HEK293 (cell line): ENCODE data around the gene HMX2.

Experiments
- FEZF1 ChIP-seq: fragments of 450-650 bp; formaldehyde crosslinking; IDR thresholded peaks from 2 replicates; pipeline ENCODE4 v1.5.1; 2016; ENCODE audit warnings: missing biosample characterization, missing genetic modification characterization
- GLIS1 ChIP-seq: fragments of 450-650 bp; formaldehyde crosslinking; IDR thresholded peaks from 2 replicates; pipeline ENCODE4 v1.5.1; 2016; ENCODE audit warnings: missing biosample characterization, missing genetic modification characterization
- KLF10 ChIP-seq: fragments of 450-650 bp; IDR thresholded peaks from 2 replicates; pipeline ENCODE4 v1.5.1; 2018; ENCODE audit warnings: missing biosample characterization, mild to moderate bottlenecking, missing genetic modification characterization
- KLF8 ChIP-seq: fragments of 450-650 bp; formaldehyde crosslinking; IDR thresholded peaks from 2 replicates; pipeline ENCODE4 v1.5.1; 2016; ENCODE audit warnings: missing biosample characterization, missing genetic modification characterization
- MYNN ChIP-seq: fragments of 450-650 bp; formaldehyde crosslinking; IDR thresholded peaks from 2 replicates; pipeline ENCODE4 v1.5.1; 2016; ENCODE audit warnings: missing biosample characterization, missing genetic modification characterization, borderline replicate concordance
- SP2 ChIP-seq: fragments of 450-650 bp; formaldehyde crosslinking; IDR thresholded peaks from 2 replicates; pipeline ENCODE4 v1.5.1; 2016; ENCODE audit warnings: missing biosample characterization, missing genetic modification characterization
- TCF7L2 ChIP-seq: IDR thresholded peaks from 2 replicates; pipeline ENCODE4 v1.6.1; 2011; ENCODE audit warnings: low read depth, mild to moderate bottlenecking, inconsistent platforms, low read length, moderate library complexity, borderline replicate concordance
- YY1 ChIP-seq: fragments of 450-650 bp; formaldehyde crosslinking; IDR thresholded peaks from 2 replicates; pipeline ENCODE4 v1.5.1; 2018; ENCODE audit warnings: missing biosample characterization, missing genetic modification characterization
- YY2 ChIP-seq: fragments of 450-650 bp; formaldehyde crosslinking; IDR thresholded peaks from 2 replicates; pipeline ENCODE4 v1.5.1; 2016; ENCODE audit warnings: missing biosample characterization, missing genetic modification characterization
- ZBTB8A ChIP-seq: fragments of 450-650 bp; formaldehyde crosslinking; IDR thresholded peaks from 2 replicates; pipeline ENCODE4 v1.5.1; 2016; ENCODE audit warnings: missing biosample characterization, missing genetic modification characterization
- ZEB2 ChIP-seq: fragments of 450-650 bp; formaldehyde crosslinking; IDR thresholded peaks from 2 replicates; pipeline ENCODE4 v1.5.1; 2016; ENCODE audit warnings: missing biosample characterization, missing genetic modification characterization
- ZFHX2 ChIP-seq: fragments of 450-650 bp; formaldehyde crosslinking; conservative IDR thresholded peaks from 2 replicates; pipeline ENCODE4 v1.5.1; 2016; ENCODE audit warnings: missing biosample characterization, missing genetic modification characterization
- ZFP3 ChIP-seq: fragments of 450-650 bp; formaldehyde crosslinking; IDR thresholded peaks from 2 replicates; pipeline ENCODE4 v1.5.1; 2016; ENCODE audit warnings: low read depth, missing biosample characterization, missing genetic modification characterization
- ZNF138 ChIP-seq: fragments of 450-650 bp; formaldehyde crosslinking; IDR thresholded peaks from 2 replicates; pipeline ENCODE4 v1.5.1; 2016; ENCODE audit warnings: missing biosample characterization, missing genetic modification characterization, borderline replicate concordance
- ZNF155 ChIP-seq: fragments of 450-650 bp; formaldehyde crosslinking; IDR thresholded peaks from 2 replicates; pipeline ENCODE4 v1.5.1; 2016; ENCODE audit warnings: missing biosample characterization, missing genetic modification characterization
- ZNF23 ChIP-seq: fragments of 450-650 bp; formaldehyde crosslinking; IDR thresholded peaks from 2 replicates; pipeline ENCODE4 v1.5.1; 2016; ENCODE audit warnings: missing biosample characterization, missing genetic modification characterization, borderline replicate concordance
- ZNF335 ChIP-seq: fragments of 450-650 bp; formaldehyde crosslinking; conservative IDR thresholded peaks from 2 replicates; pipeline ENCODE4 v1.5.1; 2016; ENCODE audit warnings: missing biosample characterization, missing genetic modification characterization
- ZNF341 ChIP-seq: fragments of 450-650 bp; formaldehyde crosslinking; IDR thresholded peaks from 2 replicates; pipeline ENCODE4; 2016; ENCODE audit warnings: low read depth, missing biosample characterization, missing genetic modification characterization
- ZNF37A ChIP-seq: fragments of 450-650 bp; IDR thresholded peaks from 2 replicates; pipeline ENCODE4 v1.5.1; 2018; ENCODE audit warnings: missing biosample characterization, missing genetic modification characterization
- ZNF501 ChIP-seq: fragments of 450-650 bp; formaldehyde crosslinking; IDR thresholded peaks from 2 replicates; pipeline ENCODE4 v1.5.1; 2016; ENCODE audit warnings: missing biosample characterization, missing genetic modification characterization
- ZNF561 ChIP-seq: fragments of 450-650 bp; IDR thresholded peaks from 2 replicates; pipeline ENCODE4 v1.5.1; 2018; ENCODE audit warnings: missing biosample characterization, missing genetic modification characterization, borderline replicate concordance
- ZNF600 ChIP-seq: fragments of 450-650 bp; formaldehyde crosslinking; IDR thresholded peaks from 2 replicates; pipeline ENCODE4 v1.5.1; 2016; ENCODE audit warnings: missing biosample characterization, missing genetic modification characterization
- ZNF776 ChIP-seq: fragments of 450-650 bp; formaldehyde crosslinking; IDR thresholded peaks from 2 replicates; pipeline ENCODE4 v1.5.0; 2017; ENCODE audit warnings: missing biosample characterization, missing genetic modification characterization, borderline replicate concordance
- ZNF791 ChIP-seq: fragments of 450-650 bp; formaldehyde crosslinking; IDR thresholded peaks from 2 replicates; pipeline ENCODE4 v1.5.1; 2016; ENCODE audit warnings: missing biosample characterization, missing genetic modification characterization
- ZSCAN23 ChIP-seq: fragments of 450-650 bp; formaldehyde crosslinking; IDR thresholded peaks from 2 replicates; pipeline ENCODE4 v1.5.1; 2016; ENCODE audit warnings: missing biosample characterization, missing genetic modification characterization
- TF ChIP-seq, protein P1 (sequence below): sonication (generic); formaldehyde crosslinking; IDR thresholded peaks from 2 replicates; pipeline ENCODE4 v1.8.1; 2022; ENCODE audit warnings: mild to moderate bottlenecking, moderate library complexity, missing genetic modification reagents
- TF ChIP-seq, protein P2 (sequence below): fragments of 450-650 bp; formaldehyde crosslinking; IDR thresholded peaks from 2 replicates; pipeline ENCODE4 v1.5.1; 2016; ENCODE audit warnings: missing biosample characterization, missing genetic modification characterization
- TF ChIP-seq, protein P3 (sequence below): fragments of 450-650 bp; formaldehyde crosslinking; IDR thresholded peaks from 2 replicates; pipeline ENCODE4 v1.5.1; 2016; ENCODE audit warnings: missing biosample characterization, missing genetic modification characterization
- TF ChIP-seq, protein P4 (sequence below): fragments of 450-650 bp; formaldehyde crosslinking; IDR thresholded peaks from 2 replicates; pipeline ENCODE4 v1.5.1; 2016; ENCODE audit warnings: missing biosample characterization, missing genetic modification characterization
- TF ChIP-seq, protein P5 (sequence below): fragments of 450-650 bp; formaldehyde crosslinking; IDR thresholded peaks from 2 replicates; pipeline ENCODE4 v1.5.1; 2017; ENCODE audit warnings: missing biosample characterization, missing genetic modification characterization
- TF ChIP-seq, protein P6 (sequence below): fragments of 450-650 bp; formaldehyde crosslinking; IDR thresholded peaks from 2 replicates; pipeline ENCODE4 v1.5.1; 2017; ENCODE audit warnings: missing biosample characterization, missing genetic modification characterization

Gene HMX2

DNA sequence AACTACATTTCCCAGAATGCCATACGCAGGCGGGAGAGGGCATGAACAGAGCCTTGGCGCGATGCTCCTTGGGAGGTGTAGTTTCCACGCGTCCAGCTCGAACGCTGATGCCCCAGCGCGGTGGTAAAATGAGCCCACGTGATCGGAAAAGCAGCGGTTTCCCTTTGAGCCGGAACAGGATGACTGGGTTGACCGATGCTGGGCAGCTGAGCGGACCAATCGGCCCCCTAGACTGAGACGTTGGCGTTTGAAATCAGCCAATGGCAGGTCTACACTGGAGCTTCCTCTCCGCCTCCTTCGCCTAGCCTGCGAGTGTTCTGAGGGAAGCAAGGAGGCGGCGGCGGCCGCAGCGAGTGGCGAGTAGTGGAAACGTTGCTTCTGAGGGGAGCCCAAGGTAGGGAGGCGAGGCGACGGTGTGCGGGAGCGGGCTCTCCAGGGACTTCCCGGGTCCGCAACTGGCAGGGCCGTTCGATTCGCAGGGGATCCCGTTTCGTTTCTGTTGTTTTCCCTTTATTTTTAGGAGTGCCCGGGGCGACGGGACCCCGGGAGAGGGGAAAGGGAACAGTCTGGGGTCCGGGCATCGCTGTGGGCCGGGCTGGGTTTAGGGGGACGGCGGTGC, 6.3 kb downstream of the HMX2 start, which contains the start of gene BUB3 (continued):
- TF ChIP-seq KLF10 (tag by site-specific recombination): peak; percentile 25; the same call in 1 of the 2 replicates
- TF ChIP-seq TCF7L2: peak; percentile 48; the same call in 1 of the 2 replicates
- no peak for TF ChIP-seq ZNF155 (tag by site-specific recombination)
- peak; percentile 29 for TF ChIP-seq ZFHX2 (tag by site-specific recombination)
- TF ChIP-seq ZNF776 (tag by site-specific recombination): no peak
- TF ChIP-seq, protein P1, sequence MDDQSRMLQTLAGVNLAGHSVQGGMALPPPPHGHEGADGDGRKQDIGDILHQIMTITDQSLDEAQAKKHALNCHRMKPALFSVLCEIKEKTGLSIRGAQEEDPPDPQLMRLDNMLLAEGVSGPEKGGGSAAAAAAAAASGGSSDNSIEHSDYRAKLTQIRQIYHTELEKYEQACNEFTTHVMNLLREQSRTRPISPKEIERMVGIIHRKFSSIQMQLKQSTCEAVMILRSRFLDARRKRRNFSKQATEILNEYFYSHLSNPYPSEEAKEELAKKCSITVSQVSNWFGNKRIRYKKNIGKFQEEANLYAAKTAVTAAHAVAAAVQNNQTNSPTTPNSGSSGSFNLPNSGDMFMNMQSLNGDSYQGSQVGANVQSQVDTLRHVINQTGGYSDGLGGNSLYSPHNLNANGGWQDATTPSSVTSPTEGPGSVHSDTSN: peak; percentile 87
- TF ChIP-seq ZNF23 (tag by site-specific recombination): no peak
- TF ChIP-seq ZNF791 (tag by site-specific recombination): no peak
- TF ChIP-seq ZNF37A (tag by site-specific recombination): no peak
- TF ChIP-seq ZNF501 (tag by site-specific recombination): 0 out of 2 replicates have a peak, but pooled peaks have one; percentile 91
- TF ChIP-seq, protein P2, sequence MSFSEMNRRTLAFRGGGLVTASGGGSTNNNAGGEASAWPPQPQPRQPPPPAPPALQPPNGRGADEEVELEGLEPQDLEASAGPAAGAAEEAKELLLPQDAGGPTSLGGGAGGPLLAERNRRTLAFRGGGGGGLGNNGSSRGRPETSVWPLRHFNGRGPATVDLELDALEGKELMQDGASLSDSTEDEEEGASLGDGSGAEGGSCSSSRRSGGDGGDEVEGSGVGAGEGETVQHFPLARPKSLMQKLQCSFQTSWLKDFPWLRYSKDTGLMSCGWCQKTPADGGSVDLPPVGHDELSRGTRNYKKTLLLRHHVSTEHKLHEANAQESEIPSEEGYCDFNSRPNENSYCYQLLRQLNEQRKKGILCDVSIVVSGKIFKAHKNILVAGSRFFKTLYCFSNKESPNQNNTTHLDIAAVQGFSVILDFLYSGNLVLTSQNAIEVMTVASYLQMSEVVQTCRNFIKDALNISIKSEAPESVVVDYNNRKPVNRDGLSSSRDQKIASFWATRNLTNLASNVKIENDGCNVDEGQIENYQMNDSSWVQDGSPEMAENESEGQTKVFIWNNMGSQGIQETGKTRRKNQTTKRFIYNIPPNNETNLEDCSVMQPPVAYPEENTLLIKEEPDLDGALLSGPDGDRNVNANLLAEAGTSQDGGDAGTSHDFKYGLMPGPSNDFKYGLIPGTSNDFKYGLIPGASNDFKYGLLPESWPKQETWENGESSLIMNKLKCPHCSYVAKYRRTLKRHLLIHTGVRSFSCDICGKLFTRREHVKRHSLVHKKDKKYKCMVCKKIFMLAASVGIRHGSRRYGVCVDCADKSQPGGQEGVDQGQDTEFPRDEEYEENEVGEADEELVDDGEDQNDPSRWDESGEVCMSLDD (tag by site-specific recombination): no peak; the same call in 1 of the 2 replicates
- TF ChIP-seq, protein P3, sequence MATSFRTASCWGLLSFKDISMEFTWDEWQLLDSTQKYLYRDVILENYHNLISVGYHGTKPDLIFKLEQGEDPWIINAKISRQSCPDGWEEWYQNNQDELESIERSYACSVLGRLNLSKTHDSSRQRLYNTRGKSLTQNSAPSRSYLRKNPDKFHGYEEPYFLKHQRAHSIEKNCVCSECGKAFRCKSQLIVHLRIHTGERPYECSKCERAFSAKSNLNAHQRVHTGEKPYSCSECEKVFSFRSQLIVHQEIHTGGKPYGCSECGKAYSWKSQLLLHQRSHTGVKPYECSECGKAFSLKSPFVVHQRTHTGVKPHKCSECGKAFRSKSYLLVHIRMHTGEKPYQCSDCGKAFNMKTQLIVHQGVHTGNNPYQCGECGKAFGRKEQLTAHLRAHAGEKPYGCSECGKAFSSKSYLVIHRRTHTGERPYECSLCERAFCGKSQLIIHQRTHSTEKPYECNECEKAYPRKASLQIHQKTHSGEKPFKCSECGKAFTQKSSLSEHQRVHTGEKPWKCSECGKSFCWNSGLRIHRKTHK (tag by site-specific recombination): no peak
- no peak for TF ChIP-seq MYNN (tag by site-specific recombination)
- TF ChIP-seq FEZF1 (tag by site-specific recombination): no peak
- TF ChIP-seq ZNF561 (tag by site-specific recombination): no peak
- TF ChIP-seq ZFP3 (tag by site-specific recombination): no peak
- TF ChIP-seq GLIS1 (tag by site-specific recombination): no peak
- TF ChIP-seq, protein P4, sequence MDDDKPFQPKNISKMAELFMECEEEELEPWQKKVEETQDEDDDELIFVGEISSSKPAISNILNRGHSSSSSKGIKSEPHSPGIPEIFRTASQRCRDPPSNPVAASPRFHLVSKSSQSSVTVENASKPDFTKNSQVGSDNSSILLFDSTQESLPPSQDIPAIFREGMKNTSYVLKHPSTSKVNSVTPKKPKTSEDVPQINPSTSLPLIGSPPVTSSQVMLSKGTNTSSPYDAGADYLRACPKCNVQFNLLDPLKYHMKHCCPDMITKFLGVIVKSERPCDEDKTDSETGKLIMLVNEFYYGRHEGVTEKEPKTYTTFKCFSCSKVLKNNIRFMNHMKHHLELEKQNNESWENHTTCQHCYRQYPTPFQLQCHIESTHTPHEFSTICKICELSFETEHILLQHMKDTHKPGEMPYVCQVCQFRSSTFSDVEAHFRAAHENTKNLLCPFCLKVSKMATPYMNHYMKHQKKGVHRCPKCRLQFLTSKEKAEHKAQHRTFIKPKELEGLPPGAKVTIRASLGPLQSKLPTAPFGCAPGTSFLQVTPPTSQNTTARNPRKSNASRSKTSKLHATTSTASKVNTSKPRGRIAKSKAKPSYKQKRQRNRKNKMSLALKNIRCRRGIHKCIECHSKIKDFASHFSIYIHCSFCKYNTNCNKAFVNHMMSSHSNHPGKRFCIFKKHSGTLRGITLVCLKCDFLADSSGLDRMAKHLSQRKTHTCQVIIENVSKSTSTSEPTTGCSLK (tag by site-specific recombination): no peak
- no peak for TF ChIP-seq ZNF600 (tag by site-specific recombination)
- peak; percentile 91 for TF ChIP-seq ZNF335
- 0 out of 2 replicates have a peak, but pooled peaks have one; percentile 60 for TF ChIP-seq ZEB2 (tag by site-specific recombination)
- TF ChIP-seq ZBTB8A: peak; percentile 60; the same call in 1 of the 2 replicates
- TF ChIP-seq ZSCAN23 (tag by site-specific recombination): no peak
- TF ChIP-seq YY2: peak; percentile 42; the same call in 1 of the 2 replicates
- no peak for TF ChIP-seq ZNF341 (tag by site-specific recombination)
- no peak for TF ChIP-seq ZNF138 (tag by site-specific recombination)
- peak; percentile 96 for TF ChIP-seq SP2 (tag by site-specific recombination)
- peak; percentile 22 for TF ChIP-seq KLF8 (tag by site-specific recombination)
- TF ChIP-seq, protein P5, sequence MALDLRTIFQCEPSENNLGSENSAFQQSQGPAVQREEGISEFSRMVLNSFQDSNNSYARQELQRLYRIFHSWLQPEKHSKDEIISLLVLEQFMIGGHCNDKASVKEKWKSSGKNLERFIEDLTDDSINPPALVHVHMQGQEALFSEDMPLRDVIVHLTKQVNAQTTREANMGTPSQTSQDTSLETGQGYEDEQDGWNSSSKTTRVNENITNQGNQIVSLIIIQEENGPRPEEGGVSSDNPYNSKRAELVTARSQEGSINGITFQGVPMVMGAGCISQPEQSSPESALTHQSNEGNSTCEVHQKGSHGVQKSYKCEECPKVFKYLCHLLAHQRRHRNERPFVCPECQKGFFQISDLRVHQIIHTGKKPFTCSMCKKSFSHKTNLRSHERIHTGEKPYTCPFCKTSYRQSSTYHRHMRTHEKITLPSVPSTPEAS: no peak
- TF ChIP-seq, protein P6, sequence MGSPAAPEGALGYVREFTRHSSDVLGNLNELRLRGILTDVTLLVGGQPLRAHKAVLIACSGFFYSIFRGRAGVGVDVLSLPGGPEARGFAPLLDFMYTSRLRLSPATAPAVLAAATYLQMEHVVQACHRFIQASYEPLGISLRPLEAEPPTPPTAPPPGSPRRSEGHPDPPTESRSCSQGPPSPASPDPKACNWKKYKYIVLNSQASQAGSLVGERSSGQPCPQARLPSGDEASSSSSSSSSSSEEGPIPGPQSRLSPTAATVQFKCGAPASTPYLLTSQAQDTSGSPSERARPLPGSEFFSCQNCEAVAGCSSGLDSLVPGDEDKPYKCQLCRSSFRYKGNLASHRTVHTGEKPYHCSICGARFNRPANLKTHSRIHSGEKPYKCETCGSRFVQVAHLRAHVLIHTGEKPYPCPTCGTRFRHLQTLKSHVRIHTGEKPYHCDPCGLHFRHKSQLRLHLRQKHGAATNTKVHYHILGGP (tag by site-specific recombination): no peak
- no peak for TF ChIP-seq YY1
